Heart right ventricle (tissue), 16 donors: ENCODE results near the gene FAM184B. TPM values are rescaled to one million over a fixed set of nuclear protein-coding genes. Genes with fewer than 3 reads are reported as not detected.
"Not testable (repeated sequence)": the region's sequence is repeated elsewhere in the genome, so short reads cannot be mapped to it uniquely, and the experiment has no call there.

Experiments used
- ATAC-seq, 8 donors: fragments of 200-7000 bp; cut with Tn5 transposase; one replicate each; pipeline ENCODE4 v1.9.1; 2020; ENCODE audit warnings: mild to moderate bottlenecking in 8 of 8, moderate library complexity in 8 of 8, moderate number of reproducible peaks in 1 of 8
- DNase-seq, 2 donors: peaks; one replicate each; pipeline ENCODE4 v3.0.0-alpha.2; 2020
- H3K27ac ChIP-seq, 10 donors: fragments of 200-600 bp; sonication (generic) in 2 of 10; one replicate each; pipeline versions ENCODE4 v1.5.0 to v1.8.0; 2020 to 2022; ENCODE audit warnings: mild to moderate bottlenecking in 3 of 10
- H3K27me3 ChIP-seq, 7 donors: fragments of 200-600 bp; one replicate each; pipeline ENCODE4 v1.8.0; 2021 to 2022; ENCODE audit warnings: mild to moderate bottlenecking in 2 of 7
- H3K36me3 ChIP-seq, 9 donors: fragments of 200-600 bp; sonication (generic) in 1 of 9; one replicate each; pipeline versions ENCODE4 v1.5.0 to v1.8.0; 2020 to 2022; ENCODE audit warnings: mild to moderate bottlenecking in 2 of 9
- H3K4me1 ChIP-seq, 9 donors: fragments of 200-600 bp; sonication (generic) in 1 of 9; one replicate each; pipeline versions ENCODE4 v1.5.0 to v1.8.0; 2020 to 2022; ENCODE audit warnings: mild to moderate bottlenecking in 4 of 9
- H3K4me3 ChIP-seq, 10 donors: fragments of 200-600 bp; sonication (generic) in 2 of 10; one replicate each; pipeline versions ENCODE4 v1.5.0 to v1.8.0; 2020 to 2022; ENCODE audit warnings: mild to moderate bottlenecking in 7 of 10, moderate library complexity in 2 of 10
- H3K9me3 ChIP-seq, 11 donors: fragments of 200-600 bp in 10 of 11; sonication (generic) in 2 of 11; one replicate each; pipeline versions ENCODE4 v1.5.0 to v1.8.0; 2013 to 2022; ENCODE audit warnings: mild to moderate bottlenecking in 2 of 11, control low read depth in 1 of 11, moderate library complexity in 1 of 11
- WGBS, 2 donors: extraction: QIAGEN DNeasy Blood & Tissue Kit; methylation state at CpG; one replicate each; pipeline ENCODE4 v1.1.7; 2013; ENCODE audit warnings: inconsistent platforms in 1 of 2; 5-methylcytosine and 5-hydroxymethylcytosine counted together
- intact Hi-C, 10 donors: fragments of 100-400 bp; cut with DNase I; formaldehyde crosslinking; loops; one replicate each; pipeline versions ENCODE4 v1.11.1 to v1.14.2; 2022
- polyA plus RNA-seq, 2 donors: library from polyadenylated mRNA; stranded (reverse); fragments of 200-250 nt; gene quantifications; one replicate each; pipeline ENCODE4 v1.2.3, GENCODE V29; 2013
- total RNA-seq, 10 donors: library from RNA; stranded (reverse); fragmentation: NEBNext Ultra II Directional in 3 of 10; extraction: Animal tissue kit (Norgen Biotek cat#: 25700) in 3 of 10; gene quantifications; one replicate each; pipeline versions ENCODE4 v1.2.1 to v1.2.4, GENCODE V29; 2021 to 2023
- TF ChIP-seq, protein P1 (sequence below), 9 donors: fragments of 200-600 bp; sonication (generic) in 2 of 9; IDR thresholded peaks; one replicate each; pipeline versions ENCODE4 v1.5.0 to v1.8.0; 2021 to 2022; ENCODE audit warnings: antibody characterized with exemption in 9 of 9, mild to moderate bottlenecking in 5 of 9, moderate library complexity in 1 of 9
- donor health status: Arrhythmogenic right ventricular cardiomyopathy.
- donor health status: ischemic (EF 13 %, LVEDD 7.1; RV severe dilation, severe dysfunction).
- donor health status: healthy with polysubstance abuse.
- donor health status: DM: no; HTN: yes; CAD: no.
- donor health status: DM: no; HTN: no; CAD: no.
- donor health status: ischemic (EF 25% LVEDD 6.9; RV normal size, moderate dysfunction).
- donor health status: ischemic (EF 25% LVEDD 5.7; RV mildly dilated, moderate dysfunction).
- donor health status: healthy.
- donor health status: DM: yes; HTN: yes; CAD: no.
- donor health status: Ischemic cardiomyopathy.
- donor health status: ischemic (EF 35%, LVEDD 5.7; RV mildly dilated, moderate dysfunction).
- donor health status: nonischemic (EF 11% LVEDD 7.7; RV severe dilation, severe dysfunction).
- donor health status: DM: yes; HTN: yes; CAD: no.
- donor health status: PGD.
- donor health status: ischemic (EF 29% LVEDD 5.4; RV normal size, mild dysfunction).
- donor health status: nonischemic (EF 23%, LVEDD 6.1; RV moderate dilation, normal function).

Gene FAM184B
- total and polyA plus RNA-seq, 12 donors, result 0.01 to 0.07 TPM; not detected in 10

GRCh38 chr4:17690135-17690534, 91.3 kb downstream of the FAM184B start:
- peaks cover 0 to 3% (median 0%) of the 10 kb centered on the region in 7 donors for H3K27me3 ChIP-seq
- no peak overlapping the region for H3K27ac ChIP-seq
- TF ChIP-seq, protein P1, sequence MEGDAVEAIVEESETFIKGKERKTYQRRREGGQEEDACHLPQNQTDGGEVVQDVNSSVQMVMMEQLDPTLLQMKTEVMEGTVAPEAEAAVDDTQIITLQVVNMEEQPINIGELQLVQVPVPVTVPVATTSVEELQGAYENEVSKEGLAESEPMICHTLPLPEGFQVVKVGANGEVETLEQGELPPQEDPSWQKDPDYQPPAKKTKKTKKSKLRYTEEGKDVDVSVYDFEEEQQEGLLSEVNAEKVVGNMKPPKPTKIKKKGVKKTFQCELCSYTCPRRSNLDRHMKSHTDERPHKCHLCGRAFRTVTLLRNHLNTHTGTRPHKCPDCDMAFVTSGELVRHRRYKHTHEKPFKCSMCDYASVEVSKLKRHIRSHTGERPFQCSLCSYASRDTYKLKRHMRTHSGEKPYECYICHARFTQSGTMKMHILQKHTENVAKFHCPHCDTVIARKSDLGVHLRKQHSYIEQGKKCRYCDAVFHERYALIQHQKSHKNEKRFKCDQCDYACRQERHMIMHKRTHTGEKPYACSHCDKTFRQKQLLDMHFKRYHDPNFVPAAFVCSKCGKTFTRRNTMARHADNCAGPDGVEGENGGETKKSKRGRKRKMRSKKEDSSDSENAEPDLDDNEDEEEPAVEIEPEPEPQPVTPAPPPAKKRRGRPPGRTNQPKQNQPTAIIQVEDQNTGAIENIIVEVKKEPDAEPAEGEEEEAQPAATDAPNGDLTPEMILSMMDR (IDR thresholded peaks at IDR 0.05), result no peak
- intact Hi-C loops, result no loop called here
- H3K4me1 ChIP-seq, result no peaks in the 10 kb centered on the region
- WGBS, 2 donors, result 84 to 85% methylated on average over 5 of the region's 5 CpGs
- no peak for ATAC-seq
- no peaks in the 10 kb centered on the region for H3K9me3 ChIP-seq
- DNase-seq, result no peak
- no peaks in the 10 kb centered on the region for H3K36me3 ChIP-seq
- H3K4me3 ChIP-seq, result no peak overlapping the region

- 75 to 81% methylated on average over 9 of the region's 9 CpGs for WGBS, 2 donors
- DNase-seq, result no peak
- H3K9me3 ChIP-seq, result no peaks in the 10 kb centered on the region
- H3K4me3 ChIP-seq, result no peak overlapping the region
- H3K27me3 ChIP-seq, result no peaks in the 10 kb centered on the region
- no peaks in the 10 kb centered on the region for H3K36me3 ChIP-seq
- intact Hi-C loops, result no loop called here
- ATAC-seq, result no peak
- no peaks in the 10 kb centered on the region for H3K4me1 ChIP-seq
- TF ChIP-seq, protein P1 (IDR thresholded peaks at IDR 0.05), result no peak
- H3K27ac ChIP-seq, result no peak overlapping the region
These were observed 93.4 kb downstream of the FAM184B start for GRCh38 chr4:17688011-17688441.

GRCh38 chr4:17687237-17687857, 94.1 kb downstream of the FAM184B start:
- ATAC-seq, result no peak
- TF ChIP-seq, protein P1 (IDR thresholded peaks at IDR 0.05), result no peak

GRCh38 chr4:17684648-17685047, 96.8 kb downstream of the FAM184B start:
- WGBS, 2 donors, result 81 to 82% methylated on average over 4 of the region's 4 CpGs
- H3K9me3 ChIP-seq, H3K36me3 ChIP-seq, intact Hi-C loops, H3K27me3 ChIP-seq, ATAC-seq, H3K4me3 ChIP-seq, H3K27ac ChIP-seq, H3K4me1 ChIP-seq, DNase-seq: not testable (repeated sequence)

More at GRCh38 chr4:17687237-17687857, 94.1 kb downstream of the FAM184B start:
- Histone ChIP-seq H3K27me3 (no peaks in the 10 kb centered on the region), H3K36me3 (no peaks in the 10 kb centered on the region), H3K4me1 (no peaks in the 10 kb centered on the region), H3K4me3 (no peak overlapping the region), H3K9me3 (no peaks in the 10 kb centered on the region), H3K27ac (no peak overlapping the region)
- WGBS, 2 donors, result 79 to 82% methylated on average over 10 of the region's 10 CpGs
- DNase-seq, result no peak
- intact Hi-C loops, result no loop called here

GRCh38 chr4:17682222-17682566, 99.2 kb downstream of the FAM184B start:
- Histone ChIP-seq H3K36me3 (no peaks in the 10 kb centered on the region), H3K27me3 (no peaks in the 10 kb centered on the region), H3K27ac (no peak overlapping the region), H3K4me3 (no peak overlapping the region), H3K4me1 (no peaks in the 10 kb centered on the region), H3K9me3 (peaks cover 0 to 5% (median 0%) of the 10 kb centered on the region in 11 donors)
- DNase-seq (no peak), ATAC-seq (no peak)
- TF ChIP-seq, protein P1 (IDR thresholded peaks at IDR 0.05), result no peak
- intact Hi-C loops, result no loop called here
- WGBS, 2 donors, result 56 to 63% methylated on average over 2 of the region's 2 CpGs
